SK-N-SH (cell line): ENCODE measurements around the gene NTN1.

ENCODE experiments used
- CTCF ChIP-seq: fragments of 200-600 bp; sonication (generic); IDR thresholded peaks from 2 replicates; pipeline ENCODE4 v1.6.1; 2017; ENCODE audit warnings: antibody characterized with exemption, mild to moderate bottlenecking, moderate library complexity
- POLR2AphosphoS5 ChIP-seq: IDR thresholded peaks from 2 replicates; pipeline ENCODE4 v1.6.1; 2012; ENCODE audit warnings: low read depth, low read length
- RFX5 ChIP-seq: IDR thresholded peaks from 2 replicates; pipeline ENCODE4 v1.6.1; 2012; ENCODE audit warnings: mild to moderate bottlenecking, improper control_type of control experiment, low read length
- SIN3A ChIP-seq: IDR thresholded peaks from 2 replicates; pipeline ENCODE4 v1.6.1; 2012; ENCODE audit warnings: low read depth, mild to moderate bottlenecking, low read length, moderate library complexity, borderline replicate concordance
- TAF1 ChIP-seq: IDR thresholded peaks from 2 replicates; pipeline ENCODE4 v1.6.1; 2012; ENCODE audit warnings: low read depth, mild to moderate bottlenecking, low read length, moderate library complexity, borderline replicate concordance
- YY1 ChIP-seq: IDR thresholded peaks from 2 replicates; pipeline ENCODE4 v1.4.0; 2012; ENCODE audit warnings: low read depth, mild to moderate bottlenecking

- TF ChIP-seq POLR2AphosphoS5 (no peak), TAF1 (no peak), CTCF (no peak), RFX5 (no peak), YY1 (no peak), SIN3A (no peak)
These were observed at the start of gene NTN1 for GRCh38 chr17:9021158-9021991.
